ENCODE results near the gene SENP7. TPM values are rescaled to one million over a fixed set of nuclear protein-coding genes. Genes with fewer than 3 reads are reported as not detected.
"Not testable (repeated sequence)": the region's sequence is repeated elsewhere in the genome, so short reads cannot be mapped to it uniquely, and the experiment has no call there.

Gene SENP7
- polyA plus RNA-seq, 1 donor from 2014 or later: 273 TPM

- no peak for TF ChIP-seq REST (IDR thresholded peaks at IDR 0.05; ENCODE audit: borderline replicate concordance)
- no peak for TF ChIP-seq EZH2 (IDR thresholded peaks at IDR 0.05; ENCODE audit: borderline replicate concordance, insufficient read depth, low read length, poor library complexity, severe bottlenecking)
- Histone ChIP-seq H3K9ac (ENCODE audit: low read length) (no peak overlapping the region), H3K27ac (ENCODE audit: low read length) (no peak overlapping the region), H3K4me2 (ENCODE audit: low read length) (no peak overlapping the region), H3K79me2 (replicated peaks; ENCODE audit: insufficient read depth, low read length) (no peaks in the 10 kb centered on the region), H3K36me3 (ENCODE audit: insufficient read depth, low read length) (no peaks in the 10 kb centered on the region), H3F3A (ENCODE audit: insufficient read depth, low read length, poor library complexity, severe bottlenecking) (no peaks in the 10 kb centered on the region), H3K9me2 (ENCODE audit: insufficient read depth, low read length) (no peaks in the 10 kb centered on the region), H3K9me3 (ENCODE audit: low read length) (no peaks in the 10 kb centered on the region), H2AFZ (ENCODE audit: low read depth, low read length) (no peak overlapping the region), H3K4me3 (ENCODE audit: low read length) (no peak overlapping the region), H3K27me3 (ENCODE audit: insufficient read depth, low read depth, low read length) (no peaks in the 10 kb centered on the region), H4K20me1 (ENCODE audit: insufficient read depth) (no peaks in the 10 kb centered on the region)
Observed at GRCh38 chr3:101312545-101312944, 200.5 kb downstream of the SENP7 start.

GRCh38 chr3:101311676-101312075 is 201.3 kb downstream of the SENP7 start:
- TF ChIP-seq CTCF (IDR thresholded peaks at IDR 0.05; ENCODE audit: poor library complexity, severe bottlenecking): no peak
- no peaks in the 10 kb centered on the region for H3K36me3 ChIP-seq (ENCODE audit: insufficient read depth, low read length)
- no peaks in the 10 kb centered on the region for H4K20me1 ChIP-seq (ENCODE audit: insufficient read depth)
- no peaks in the 10 kb centered on the region for H3F3A ChIP-seq (ENCODE audit: insufficient read depth, low read length, poor library complexity, severe bottlenecking)
- H3K4me2 ChIP-seq (ENCODE audit: low read length): no peak overlapping the region
- H2AFZ ChIP-seq (ENCODE audit: low read depth, low read length): no peak overlapping the region
- no peak overlapping the region for H3K9ac ChIP-seq (ENCODE audit: low read length)
- H3K9me3 ChIP-seq (ENCODE audit: low read length): no peaks in the 10 kb centered on the region
- H3K4me3 ChIP-seq (ENCODE audit: low read length): no peak overlapping the region
- H3K9me2 ChIP-seq (ENCODE audit: insufficient read depth, low read length): no peaks in the 10 kb centered on the region
- no peak overlapping the region for H3K27ac ChIP-seq (ENCODE audit: low read length)
- no peaks in the 10 kb centered on the region for H3K27me3 ChIP-seq (ENCODE audit: insufficient read depth, low read depth, low read length)
- H3K79me2 ChIP-seq (replicated peaks; ENCODE audit: insufficient read depth, low read length): no peaks in the 10 kb centered on the region

- Histone ChIP-seq H3K9me3 (ENCODE audit: low read length) (no peaks in the 10 kb centered on the region), H3K9me2 (ENCODE audit: insufficient read depth, low read length) (no peaks in the 10 kb centered on the region), H3K36me3 (ENCODE audit: insufficient read depth, low read length) (no peaks in the 10 kb centered on the region), H3K4me2 (ENCODE audit: low read length) (no peak overlapping the region), H3F3A (ENCODE audit: insufficient read depth, low read length, poor library complexity, severe bottlenecking) (no peaks in the 10 kb centered on the region), H3K27me3 (ENCODE audit: insufficient read depth, low read depth, low read length) (no peaks in the 10 kb centered on the region), H3K4me3 (ENCODE audit: low read length) (no peak overlapping the region), H4K20me1 (ENCODE audit: insufficient read depth) (no peaks in the 10 kb centered on the region), H3K9ac (ENCODE audit: low read length) (no peak overlapping the region), H3K27ac (ENCODE audit: low read length) (no peak overlapping the region), H3K79me2 (replicated peaks; ENCODE audit: insufficient read depth, low read length) (no peaks in the 10 kb centered on the region), H2AFZ (ENCODE audit: low read depth, low read length) (no peak overlapping the region)
- TF ChIP-seq TAF1 (IDR thresholded peaks at IDR 0.05; ENCODE audit: low read depth): no peak
- no peak for TF ChIP-seq EZH2 (IDR thresholded peaks at IDR 0.05; ENCODE audit: borderline replicate concordance, insufficient read depth, low read length, poor library complexity, severe bottlenecking)
- TF ChIP-seq POLR2AphosphoS5 (IDR thresholded peaks at IDR 0.05): no peak
- TF ChIP-seq EP300 (conservative IDR thresholded peaks at IDR 0.05; ENCODE audit: poor library complexity, severe bottlenecking): no peak
- no peak for TF ChIP-seq CTCF (IDR thresholded peaks at IDR 0.05; ENCODE audit: poor library complexity, severe bottlenecking)
Observed at GRCh38 chr3:101310978-101311375, 202.0 kb downstream of the SENP7 start.

- H4K20me1 ChIP-seq (ENCODE audit: insufficient read depth); H3K36me3 ChIP-seq (ENCODE audit: insufficient read depth, low read length); H3K9me2 ChIP-seq (ENCODE audit: insufficient read depth, low read length); H3K9ac ChIP-seq (ENCODE audit: low read length); H3K27me3 ChIP-seq (ENCODE audit: insufficient read depth, low read depth, low read length); H3K27ac ChIP-seq (ENCODE audit: low read length); H2AFZ ChIP-seq (ENCODE audit: low read depth, low read length); H3K4me2 ChIP-seq (ENCODE audit: low read length); H3F3A ChIP-seq (ENCODE audit: insufficient read depth, low read length, poor library complexity, severe bottlenecking); H3K9me3 ChIP-seq (ENCODE audit: low read length); H3K79me2 ChIP-seq (replicated peaks; ENCODE audit: insufficient read depth, low read length); H3K4me3 ChIP-seq (ENCODE audit: low read length): not testable (repeated sequence)
Observed at GRCh38 chr3:101308147-101308772, 204.8 kb downstream of the SENP7 start.

Data from neural cell (in vitro differentiated cells).